OCI-LY1 (cell line): Measurements from ENCODE around the gene SNED1.

Experiments used
- EZH2 ChIP-seq: fragments of 200-600 bp; sonication (generic), shearing (Covaris generic); IDR thresholded peaks from 2 replicates; pipeline ENCODE4 v1.8.0; 2017; ENCODE audit warnings: borderline replicate concordance, mixed run types, mild to moderate bottlenecking, antibody characterized with exemption, low read length, moderate library complexity, mixed read lengths
- TF ChIP-seq, protein P1 (sequence below): fragments of 200-600 bp; sonication (generic), shearing (Covaris generic); IDR thresholded peaks from 2 replicates; pipeline ENCODE4 v1.5.1; 2017; ENCODE audit warnings: mild to moderate bottlenecking, antibody characterized with exemption, low read length, moderate library complexity, mixed read lengths

DNA sequence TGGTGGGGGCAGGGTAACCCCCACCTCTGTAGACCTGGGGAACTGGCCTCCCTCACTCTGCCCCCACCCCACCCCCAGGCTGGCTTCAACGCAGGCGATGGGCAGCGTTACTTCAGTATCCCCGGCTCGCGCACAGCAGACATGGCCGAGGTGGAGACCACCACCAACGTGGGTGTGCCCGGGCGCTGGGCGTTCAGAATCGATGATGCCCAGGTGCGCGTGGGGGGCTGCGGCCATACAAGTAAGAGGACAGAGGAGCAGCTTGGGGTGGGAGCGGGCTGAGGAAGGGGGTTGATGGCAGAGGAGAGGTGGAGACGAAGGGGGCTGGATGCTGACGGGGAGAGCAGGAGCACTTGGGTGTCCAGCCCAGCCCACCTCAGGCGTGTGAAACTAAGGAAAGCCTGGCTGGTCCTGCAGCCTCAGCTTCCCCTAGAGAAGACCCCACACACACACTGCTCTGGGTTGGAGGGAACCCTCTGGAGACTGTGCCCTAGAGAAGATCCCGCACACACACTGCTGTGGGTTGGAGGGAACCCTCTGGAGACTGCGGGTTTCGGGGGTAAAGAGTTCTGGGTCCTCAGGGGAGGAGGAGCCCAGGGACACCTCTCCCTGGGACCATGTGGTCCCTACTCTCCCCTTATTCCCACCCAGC, 36.2 kb downstream of the SNED1 start:
- TF ChIP-seq, protein P1, sequence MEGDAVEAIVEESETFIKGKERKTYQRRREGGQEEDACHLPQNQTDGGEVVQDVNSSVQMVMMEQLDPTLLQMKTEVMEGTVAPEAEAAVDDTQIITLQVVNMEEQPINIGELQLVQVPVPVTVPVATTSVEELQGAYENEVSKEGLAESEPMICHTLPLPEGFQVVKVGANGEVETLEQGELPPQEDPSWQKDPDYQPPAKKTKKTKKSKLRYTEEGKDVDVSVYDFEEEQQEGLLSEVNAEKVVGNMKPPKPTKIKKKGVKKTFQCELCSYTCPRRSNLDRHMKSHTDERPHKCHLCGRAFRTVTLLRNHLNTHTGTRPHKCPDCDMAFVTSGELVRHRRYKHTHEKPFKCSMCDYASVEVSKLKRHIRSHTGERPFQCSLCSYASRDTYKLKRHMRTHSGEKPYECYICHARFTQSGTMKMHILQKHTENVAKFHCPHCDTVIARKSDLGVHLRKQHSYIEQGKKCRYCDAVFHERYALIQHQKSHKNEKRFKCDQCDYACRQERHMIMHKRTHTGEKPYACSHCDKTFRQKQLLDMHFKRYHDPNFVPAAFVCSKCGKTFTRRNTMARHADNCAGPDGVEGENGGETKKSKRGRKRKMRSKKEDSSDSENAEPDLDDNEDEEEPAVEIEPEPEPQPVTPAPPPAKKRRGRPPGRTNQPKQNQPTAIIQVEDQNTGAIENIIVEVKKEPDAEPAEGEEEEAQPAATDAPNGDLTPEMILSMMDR, result no peak
- TF ChIP-seq EZH2, result no peak
